Stimulated activated CD4-positive, alpha-beta T cell treated with anti-CD3 and anti-CD28 coated beads, TNF-alpha, amount 100 ng/mL, for 48 hours (primary cell): ENCODE results near the gene KRTAP10-12.
"Not testable (repeated sequence)": the region's sequence is repeated elsewhere in the genome, so short reads cannot be mapped to it uniquely, and the experiment has no call there.

Experiments
- DNase-seq, 3 donors: peaks; one replicate each; pipeline ENCODE4 v3.0.0-alpha.2; 2020; ENCODE audit warnings: low read depth in 3 of 3

Gene KRTAP10-12

GRCh38 chr21:44697172-44697810 is at the start of gene KRTAP10-12:
Gene KRTAP10-12, plus strand, starts transcription at chr21:44697172. Its CDS starts 30 bp downstream, at chr21:44697202.
- DNase-seq, result not testable (repeated sequence)

GRCh38 chr21:44647222-44647552 is 49.8 kb upstream of the KRTAP10-12 start:
- DNase-seq, result no peak

- no peak for DNase-seq
Measured at GRCh38 chr21:44648557-44649311, 48.2 kb upstream of the KRTAP10-12 start.

GRCh38 chr21:44649521-44650100 is 47.4 kb upstream of the KRTAP10-12 start:
- no peak for DNase-seq

- no peak for DNase-seq
Measured at GRCh38 chr21:44650265-44650972, 46.6 kb upstream of the KRTAP10-12 start.

GRCh38 chr21:44650973-44651675 is 45.8 kb upstream of the KRTAP10-12 start:
- DNase-seq, result no peak

- DNase-seq, result no peak
Measured at GRCh38 chr21:44653123-44653522, 43.8 kb upstream of the KRTAP10-12 start.

- no peak for DNase-seq
Measured at GRCh38 chr21:44653656-44654575, 43.1 kb upstream of the KRTAP10-12 start.

GRCh38 chr21:44654576-44655175 is 42.3 kb upstream of the KRTAP10-12 start, which contains the start of gene KRTAP12-4:
Gene KRTAP12-4, minus strand, starts transcription at chr21:44654659. Its CDS starts 45 bp downstream, at chr21:44654614.
- DNase-seq, result no peak

- no peak for DNase-seq
Measured at GRCh38 chr21:44656868-44657267, 40.1 kb upstream of the KRTAP10-12 start.

GRCh38 chr21:44657635-44658540 is 39.1 kb upstream of the KRTAP10-12 start, which contains the start of gene KRTAP12-3:
Gene KRTAP12-3, plus strand, starts transcription at chr21:44657932. Its CDS starts 48 bp downstream, at chr21:44657980.
- DNase-seq, result no peak

GRCh38 chr21:44658541-44658910 is 38.4 kb upstream of the KRTAP10-12 start:
- DNase-seq, result no peak

- DNase-seq, result no peak
Measured at GRCh38 chr21:44658913-44659595, 37.9 kb upstream of the KRTAP10-12 start.

GRCh38 chr21:44661567-44661966 is 35.4 kb upstream of the KRTAP10-12 start:
- not testable (repeated sequence) for DNase-seq

- DNase-seq, result no peak
Measured at GRCh38 chr21:44664691-44665090, 32.3 kb upstream of the KRTAP10-12 start.

- no peak for DNase-seq
Measured at GRCh38 chr21:44666401-44667320, 30.3 kb upstream of the KRTAP10-12 start, which contains the start of gene KRTAP12-2. Gene KRTAP12-2, minus strand, starts transcription at chr21:44666927. Its CDS starts 41 bp downstream, at chr21:44666886.

- DNase-seq, result no peak
Measured at GRCh38 chr21:44667612-44668011, 29.4 kb upstream of the KRTAP10-12 start.
